ENCODE results near the gene ZNF543. TPM values are rescaled to one million over a fixed set of nuclear protein-coding genes. Genes with fewer than 3 reads are reported as not detected.
A peak's percentile ranks its signal among the peaks of the same experiment; 100 is the strongest.

Gene ZNF543
- total and polyA plus RNA-seq, 2 of the 13 experiments (the other 11 are each of a cell fraction or from before 2014, with no cell fraction given) = 2.1 to 8.9 TPM

DNA sequence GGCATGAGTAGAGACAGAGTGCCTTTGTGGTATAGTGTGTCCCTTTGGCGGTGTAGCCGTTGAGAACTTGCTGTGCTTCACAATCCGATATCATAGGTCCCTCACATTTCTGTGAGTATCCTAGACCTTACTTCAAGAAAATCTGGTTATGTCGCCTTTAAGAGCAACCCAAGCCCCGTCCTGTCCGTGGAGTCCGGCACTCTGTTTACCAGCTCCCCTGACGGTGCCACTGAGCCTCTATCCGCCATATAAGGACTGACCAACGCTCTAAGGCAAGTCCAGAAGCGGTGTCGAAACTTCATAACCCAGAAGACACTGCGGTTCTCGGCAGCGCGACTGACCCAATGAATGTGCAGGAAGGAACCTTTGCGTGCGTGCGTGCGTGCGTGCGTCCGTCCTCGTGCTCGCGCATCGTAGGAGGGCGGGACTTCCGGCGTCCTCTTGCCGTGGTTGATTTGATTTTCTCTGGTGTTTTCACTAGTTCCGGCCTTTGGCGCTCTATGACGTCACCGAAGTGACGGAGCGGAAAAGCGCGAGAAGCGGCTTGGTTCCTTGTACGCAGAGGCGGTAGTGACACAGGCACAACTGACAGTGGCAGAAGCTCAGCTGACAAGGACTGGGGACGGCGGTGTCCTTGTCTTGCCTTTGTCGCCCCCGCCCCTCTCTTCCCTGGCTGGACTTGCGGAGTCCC is 42.9 kb downstream of the ZNF543 start, which contains the start of the genes TRAPPC2B and ZNF547 (continued):
- peak; percentile 83 for TF ChIP-seq IRF2 (CRISPR knock-in tag; IDR thresholded peaks at IDR 0.05)
- TF ChIP-seq ZFP37 (CRISPR knock-in tag; IDR thresholded peaks at IDR 0.05; ENCODE audit: borderline replicate concordance) = no peak
- TF ChIP-seq, protein P1, sequence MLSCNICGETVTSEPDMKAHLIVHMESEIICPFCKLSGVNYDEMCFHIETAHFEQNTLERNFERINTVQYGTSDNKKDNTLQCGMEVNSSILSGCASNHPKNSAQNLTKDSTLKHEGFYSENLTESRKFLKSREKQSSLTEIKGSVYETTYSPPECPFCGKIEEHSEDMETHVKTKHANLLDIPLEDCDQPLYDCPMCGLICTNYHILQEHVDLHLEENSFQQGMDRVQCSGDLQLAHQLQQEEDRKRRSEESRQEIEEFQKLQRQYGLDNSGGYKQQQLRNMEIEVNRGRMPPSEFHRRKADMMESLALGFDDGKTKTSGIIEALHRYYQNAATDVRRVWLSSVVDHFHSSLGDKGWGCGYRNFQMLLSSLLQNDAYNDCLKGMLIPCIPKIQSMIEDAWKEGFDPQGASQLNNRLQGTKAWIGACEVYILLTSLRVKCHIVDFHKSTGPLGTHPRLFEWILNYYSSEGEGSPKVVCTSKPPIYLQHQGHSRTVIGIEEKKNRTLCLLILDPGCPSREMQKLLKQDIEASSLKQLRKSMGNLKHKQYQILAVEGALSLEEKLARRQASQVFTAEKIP (CRISPR knock-in tag; IDR thresholded peaks at IDR 0.05; ENCODE audit: borderline replicate concordance) = no peak
- TF ChIP-seq ZNF431 (CRISPR knock-in tag; IDR thresholded peaks at IDR 0.05; ENCODE audit: borderline replicate concordance, low read depth) = peak; percentile 16; the same call in 1 of the 2 replicates
- no peak for TF ChIP-seq ZNF160 (CRISPR knock-in tag; IDR thresholded peaks at IDR 0.05)
- TF ChIP-seq, protein P2, sequence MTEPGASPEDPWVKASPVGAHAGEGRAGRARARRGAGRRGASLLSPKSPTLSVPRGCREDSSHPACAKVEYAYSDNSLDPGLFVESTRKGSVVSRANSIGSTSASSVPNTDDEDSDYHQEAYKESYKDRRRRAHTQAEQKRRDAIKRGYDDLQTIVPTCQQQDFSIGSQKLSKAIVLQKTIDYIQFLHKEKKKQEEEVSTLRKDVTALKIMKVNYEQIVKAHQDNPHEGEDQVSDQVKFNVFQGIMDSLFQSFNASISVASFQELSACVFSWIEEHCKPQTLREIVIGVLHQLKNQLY (CRISPR knock-in tag; IDR thresholded peaks at IDR 0.05) = 0 out of 2 replicates have a peak, but pooled peaks have one; percentile 13
- no peak for TF ChIP-seq PPARG (CRISPR knock-in tag; conservative IDR thresholded peaks at IDR 0.05)
- TF ChIP-seq, protein P3, sequence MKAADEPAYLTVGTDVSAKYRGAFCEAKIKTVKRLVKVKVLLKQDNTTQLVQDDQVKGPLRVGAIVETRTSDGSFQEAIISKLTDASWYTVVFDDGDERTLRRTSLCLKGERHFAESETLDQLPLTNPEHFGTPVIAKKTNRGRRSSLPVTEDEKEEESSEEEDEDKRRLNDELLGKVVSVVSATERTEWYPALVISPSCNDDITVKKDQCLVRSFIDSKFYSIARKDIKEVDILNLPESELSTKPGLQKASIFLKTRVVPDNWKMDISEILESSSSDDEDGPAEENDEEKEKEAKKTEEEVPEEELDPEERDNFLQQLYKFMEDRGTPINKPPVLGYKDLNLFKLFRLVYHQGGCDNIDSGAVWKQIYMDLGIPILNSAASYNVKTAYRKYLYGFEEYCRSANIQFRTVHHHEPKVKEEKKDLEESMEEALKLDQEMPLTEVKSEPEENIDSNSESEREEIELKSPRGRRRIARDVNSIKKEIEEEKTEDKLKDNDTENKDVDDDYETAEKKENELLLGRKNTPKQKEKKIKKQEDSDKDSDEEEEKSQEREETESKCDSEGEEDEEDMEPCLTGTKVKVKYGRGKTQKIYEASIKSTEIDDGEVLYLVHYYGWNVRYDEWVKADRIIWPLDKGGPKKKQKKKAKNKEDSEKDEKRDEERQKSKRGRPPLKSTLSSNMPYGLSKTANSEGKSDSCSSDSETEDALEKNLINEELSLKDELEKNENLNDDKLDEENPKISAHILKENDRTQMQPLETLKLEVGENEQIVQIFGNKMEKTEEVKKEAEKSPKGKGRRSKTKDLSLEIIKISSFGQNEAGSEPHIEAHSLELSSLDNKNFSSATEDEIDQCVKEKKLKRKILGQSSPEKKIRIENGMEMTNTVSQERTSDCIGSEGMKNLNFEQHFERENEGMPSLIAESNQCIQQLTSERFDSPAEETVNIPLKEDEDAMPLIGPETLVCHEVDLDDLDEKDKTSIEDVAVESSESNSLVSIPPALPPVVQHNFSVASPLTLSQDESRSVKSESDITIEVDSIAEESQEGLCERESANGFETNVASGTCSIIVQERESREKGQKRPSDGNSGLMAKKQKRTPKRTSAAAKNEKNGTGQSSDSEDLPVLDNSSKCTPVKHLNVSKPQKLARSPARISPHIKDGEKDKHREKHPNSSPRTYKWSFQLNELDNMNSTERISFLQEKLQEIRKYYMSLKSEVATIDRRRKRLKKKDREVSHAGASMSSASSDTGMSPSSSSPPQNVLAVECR (CRISPR knock-in tag; IDR thresholded peaks at IDR 0.05; ENCODE audit: borderline replicate concordance) = peak; percentile 90
- no peak for TF ChIP-seq CHCHD3 (CRISPR knock-in tag; IDR thresholded peaks at IDR 0.05)
- TF ChIP-seq JARID2 (CRISPR knock-in tag; IDR thresholded peaks at IDR 0.05; ENCODE audit: insufficient replicate concordance) = no peak
- TF ChIP-seq FOXJ3 (CRISPR knock-in tag; IDR thresholded peaks at IDR 0.05; ENCODE audit: borderline replicate concordance) = no peak
- no peak for TF ChIP-seq ZNF10 (CRISPR knock-in tag; IDR thresholded peaks at IDR 0.05; ENCODE audit: borderline replicate concordance, low read depth)
- TF ChIP-seq REL (CRISPR knock-in tag; conservative IDR thresholded peaks at IDR 0.05) = no peak
- TF ChIP-seq SKI (IDR thresholded peaks at IDR 0.05; ENCODE audit: partially characterized antibody) = no peak
- no peak for TF ChIP-seq ZNF367 (CRISPR knock-in tag; IDR thresholded peaks at IDR 0.05; ENCODE audit: borderline replicate concordance)
- no peak for TF ChIP-seq CBX2 (IDR thresholded peaks at IDR 0.05; ENCODE audit: low read depth, low read length)
- no peak for TF ChIP-seq CBX2 (CRISPR knock-in tag; IDR thresholded peaks at IDR 0.05; ENCODE audit: low read depth)
- no peak for TF ChIP-seq AKAP8 (CRISPR knock-in tag; IDR thresholded peaks at IDR 0.05)
- no peak for TF ChIP-seq SSRP1 (CRISPR knock-in tag; IDR thresholded peaks at IDR 0.05)
- TF ChIP-seq ZNF724P (CRISPR knock-in tag; IDR thresholded peaks at IDR 0.05; ENCODE audit: borderline replicate concordance) = no peak
- peak; percentile 65 for TF ChIP-seq IKZF4 (CRISPR knock-in tag; IDR thresholded peaks at IDR 0.05; ENCODE audit: borderline replicate concordance, low read depth, not compliant biosample characterization)
- no peak for TF ChIP-seq MYNN (CRISPR knock-in tag; IDR thresholded peaks at IDR 0.05; ENCODE audit: low read depth)
- peak; percentile 30; the same call in 1 of the 2 replicates for TF ChIP-seq ZNF644 (CRISPR knock-in tag; IDR thresholded peaks at IDR 0.05; ENCODE audit: low read depth)
- TF ChIP-seq ZNF20 (CRISPR knock-in tag; IDR thresholded peaks at IDR 0.05) = no peak
